Measurements from ENCODE around the gene CCDC97.
"Not testable (repeated sequence)": the region's sequence is repeated elsewhere in the genome, so short reads cannot be mapped to it uniquely, and the experiment has no call there.

CCDC97 gene

DNA sequence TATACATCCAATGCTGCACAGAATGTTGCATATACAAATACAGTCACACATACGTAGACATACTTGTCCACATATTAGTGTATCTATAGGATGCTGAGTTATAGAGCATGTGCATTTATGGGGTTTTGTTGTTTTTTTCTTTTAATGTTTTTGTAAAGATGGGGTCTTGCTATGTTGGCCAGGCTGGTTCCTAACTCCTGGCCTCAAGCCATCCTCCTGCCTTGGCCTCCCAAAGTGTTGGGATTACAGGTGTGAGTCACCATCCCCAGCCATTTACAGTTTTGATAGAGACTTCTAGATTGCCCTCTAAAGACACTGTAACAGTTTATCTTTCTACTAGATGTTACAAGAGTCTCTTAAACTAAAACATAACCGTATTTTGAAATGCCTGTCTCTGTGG is 31.5 kb upstream of the CCDC97 start:
- Histone ChIP-seq H3K9ac (no peak overlapping the region), H3K27me3 (ENCODE audit: insufficient read depth, low read depth) (no peaks in the 10 kb centered on the region), H3K27ac (no peak overlapping the region), H3K36me3 (ENCODE audit: insufficient read depth) (peaks cover 45% of the 10 kb centered on the region; the same call in 1 of the 2 replicates), H2AFZ (ENCODE audit: low read depth) (no peak overlapping the region), H3K79me2 (ENCODE audit: insufficient read depth, low read depth) (0 out of 2 replicates have a peak, but pooled peaks cover 6% of the 10 kb centered on the region), H3K4me1 (ENCODE audit: low read depth, poor library complexity, severe bottlenecking) (no peaks in the 10 kb centered on the region), H3K4me3 (IDR thresholded peaks at IDR 0.05; ENCODE audit: insufficient read depth, low read depth, low read length) (no peak overlapping the region), H4K20me1 (ENCODE audit: insufficient read depth) (no peaks in the 10 kb centered on the region), H3K4me2 (no peak overlapping the region)
- no peak for TF ChIP-seq CTCF (conservative IDR thresholded peaks at IDR 0.05; ENCODE audit: low read depth, low read length)

DNA sequence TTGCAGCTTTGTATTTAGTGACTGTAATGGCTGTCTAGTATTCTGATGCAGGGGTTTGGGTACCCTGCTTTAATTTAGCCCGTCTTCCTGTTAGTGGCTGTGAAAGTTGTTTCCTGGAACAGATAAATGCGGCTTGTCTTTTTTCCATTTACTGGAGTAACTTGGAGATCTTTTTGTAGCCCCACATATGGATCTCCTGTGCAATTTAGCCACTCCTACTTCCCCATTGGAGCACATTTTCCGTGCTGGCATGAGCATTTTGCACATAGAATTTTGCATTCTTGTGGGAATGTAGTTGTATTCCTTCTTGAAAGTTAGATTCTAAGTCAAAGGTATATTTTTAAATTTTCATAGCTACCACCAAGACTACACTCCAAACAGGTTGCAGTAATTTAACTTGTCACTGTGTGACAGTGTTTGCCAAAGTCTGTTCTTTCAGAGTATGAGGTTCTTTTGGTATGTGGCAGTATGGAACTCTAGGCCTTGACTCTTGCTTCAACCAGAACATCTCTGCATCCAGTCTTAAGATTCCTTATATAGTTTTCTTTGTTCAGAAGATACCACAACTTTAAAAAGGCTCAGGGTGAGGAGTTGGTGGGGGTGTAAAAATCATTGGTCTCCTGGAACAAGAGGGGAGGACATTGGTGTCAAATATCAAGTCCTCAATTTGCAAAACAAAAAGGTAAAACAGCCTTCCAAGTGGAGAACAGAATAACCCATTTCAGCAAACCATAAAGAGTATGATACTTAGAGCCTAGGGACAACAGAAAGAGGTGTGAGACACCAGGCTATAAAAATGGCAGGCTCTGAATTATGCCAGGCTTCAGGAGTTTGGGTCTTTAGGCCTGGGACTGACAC is 21.1 kb upstream of the CCDC97 start:
- Histone ChIP-seq H3K36me3 (ENCODE audit: insufficient read depth) (peaks cover 35% of the 10 kb centered on the region; the same call in 1 of the 2 replicates), H3K4me3 (IDR thresholded peaks at IDR 0.05; ENCODE audit: insufficient read depth, low read depth, low read length) (no peak overlapping the region), H3K27ac (no peak overlapping the region), H2AFZ (ENCODE audit: low read depth) (no peak overlapping the region), H3K4me2 (no peak overlapping the region), H3K27me3 (ENCODE audit: insufficient read depth, low read depth) (no peaks in the 10 kb centered on the region; the same call in 1 of the 2 replicates), H3K4me1 (ENCODE audit: low read depth, poor library complexity, severe bottlenecking) (peaks cover 19% of the 10 kb centered on the region), H3K9ac (no peak overlapping the region), H4K20me1 (ENCODE audit: insufficient read depth) (no peaks in the 10 kb centered on the region; the same call in 1 of the 2 replicates), H3K79me2 (ENCODE audit: insufficient read depth, low read depth) (peaks cover 7% of the 10 kb centered on the region; the same call in 1 of the 2 replicates)
- no peak for TF ChIP-seq CTCF (conservative IDR thresholded peaks at IDR 0.05; ENCODE audit: low read depth, low read length)

DNA sequence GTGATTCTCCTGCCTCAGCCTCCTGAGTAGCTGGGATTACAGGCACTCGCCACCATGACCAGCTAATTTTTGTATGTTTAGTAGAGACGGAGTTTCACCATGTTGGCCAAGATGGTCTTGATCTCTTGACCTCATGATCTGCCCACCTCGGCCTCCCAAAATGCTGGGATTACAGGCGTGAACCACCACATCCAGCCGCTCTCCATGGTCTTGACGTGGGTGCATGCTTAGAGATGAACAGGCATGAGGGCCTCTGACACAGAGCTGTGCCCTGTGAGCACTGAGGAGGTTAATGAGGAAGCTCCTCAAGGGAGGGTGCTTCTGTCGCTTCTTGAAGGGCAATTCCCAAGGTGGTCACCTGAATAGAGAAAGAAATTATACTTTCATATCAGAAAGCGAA is 20.2 kb upstream of the CCDC97 start:
- H4K20me1 ChIP-seq (ENCODE audit: insufficient read depth) = not testable (repeated sequence)

GRCh38 chr19:41294393-41294792 is 15.6 kb upstream of the CCDC97 start:
- no peak overlapping the region; the same call in 1 of the 2 replicates for H3K27ac ChIP-seq
- no peak overlapping the region for H2AFZ ChIP-seq (ENCODE audit: low read depth)
- peaks cover 68% of the 10 kb centered on the region for H3K4me1 ChIP-seq (ENCODE audit: low read depth, poor library complexity, severe bottlenecking)
- H4K20me1 ChIP-seq (ENCODE audit: insufficient read depth) = peaks cover 6% of the 10 kb centered on the region
- no peak for TF ChIP-seq CTCF (conservative IDR thresholded peaks at IDR 0.05; ENCODE audit: low read depth, low read length)
- peak overlapping the region; percentile 72; the same call in 1 of the 2 replicates for H3K4me2 ChIP-seq
- H3K27me3 ChIP-seq (ENCODE audit: insufficient read depth, low read depth) = no peaks in the 10 kb centered on the region; the same call in 1 of the 2 replicates
- H3K4me3 ChIP-seq (IDR thresholded peaks at IDR 0.05; ENCODE audit: insufficient read depth, low read depth, low read length) = no peak overlapping the region
- peaks cover 27% of the 10 kb centered on the region; the same call in 1 of the 2 replicates for H3K36me3 ChIP-seq (ENCODE audit: insufficient read depth)
- peaks cover 16% of the 10 kb centered on the region for H3K79me2 ChIP-seq (ENCODE audit: insufficient read depth, low read depth)
- H3K9ac ChIP-seq = no peak overlapping the region

More for the DNA sequence above, 20.2 kb upstream of the CCDC97 start:
- H3K79me2 ChIP-seq (ENCODE audit: insufficient read depth, low read depth); H3K27ac ChIP-seq; H3K4me3 ChIP-seq (IDR thresholded peaks at IDR 0.05; ENCODE audit: insufficient read depth, low read depth, low read length); H3K27me3 ChIP-seq (ENCODE audit: insufficient read depth, low read depth); H3K9ac ChIP-seq; H3K4me2 ChIP-seq; H2AFZ ChIP-seq (ENCODE audit: low read depth): not testable (repeated sequence)
- Histone ChIP-seq H3K4me1 (ENCODE audit: low read depth, poor library complexity, severe bottlenecking) (peaks cover 28% of the 10 kb centered on the region), H3K36me3 (ENCODE audit: insufficient read depth) (peaks cover 31% of the 10 kb centered on the region; the same call in 1 of the 2 replicates)
